ENCODE results near the gene RELL2. TPM values are rescaled to one million over a fixed set of nuclear protein-coding genes. Genes with fewer than 3 reads are reported as not detected.

The RELL2 gene
- polyA plus RNA-seq, 1 of the 3 experiments (the other 2 are of a cell fraction), result 15.6 TPM

DNA sequence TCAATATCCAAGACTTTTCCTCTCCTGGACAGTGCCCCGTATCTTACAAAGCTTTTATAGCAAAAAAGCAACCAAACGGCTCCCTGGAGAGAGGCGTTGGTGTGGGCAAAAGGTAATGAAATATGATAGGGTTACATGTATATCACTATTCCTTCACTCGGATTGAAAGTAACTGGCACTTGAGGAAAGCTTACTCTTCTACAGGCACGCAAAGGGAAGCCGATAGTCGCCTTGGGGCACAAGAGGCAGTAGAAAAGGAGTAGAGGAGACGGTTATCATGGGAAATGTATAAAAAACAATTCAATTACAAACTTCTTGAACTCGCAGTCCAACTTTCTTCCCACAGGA lies 19.1 kb upstream of the RELL2 start:
- POLR2A ChIA-PET, result no interaction called here
- Histone ChIP-seq H3K27ac (ENCODE audit: low read depth in 2 of 2, low read length in 1 of 2) (peak overlapping the region in 1 of 2 experiments; percentile 67; a peak in 3 of 4 replicates), H3K4me2 (peak overlapping the region; percentile 94), H3K27me3 (ENCODE audit: insufficient read depth) (no peaks in the 10 kb centered on the region), H2AFZ (ENCODE audit: low read depth) (peak overlapping the region; percentile 92; the same call in 1 of the 2 replicates), H3K4me1 (ENCODE audit: control insufficient read depth in 1 of 2, insufficient read depth in 2 of 2, low read depth in 1 of 2, low read length in 1 of 2) (peaks cover 8 to 9% of the 10 kb centered on the region in 2 experiments; a peak in 2 of 4 replicates), H3K9ac (peak overlapping the region; percentile 92; the same call in 1 of the 2 replicates), H3K79me2 (ENCODE audit: insufficient read depth) (peaks cover 59% of the 10 kb centered on the region), H4K20me1 (ENCODE audit: insufficient read depth) (no peaks in the 10 kb centered on the region; the same call in 1 of the 2 replicates), H3K9me3 (no peaks in the 10 kb centered on the region), H3K36me3 (replicated peaks in 1 of 2; ENCODE audit: control insufficient read depth in 1 of 2, insufficient read depth in 2 of 2, low read length in 1 of 2) (peaks cover 25 to 27% of the 10 kb centered on the region in 2 experiments), H3F3A (replicated peaks; ENCODE audit: insufficient read depth) (peaks cover 29% of the 10 kb centered on the region), H3K9me2 (no peaks in the 10 kb centered on the region), H3K4me3 (ENCODE audit: low read depth in 2 of 2, low read length in 1 of 2) (peak overlapping the region; percentile 72 to 82)
- DNase-seq, result no peak
- WGBS (ENCODE audit: low lambda C conversion rate), result 56% methylated on average over 9 of the region's 9 CpGs
- CTCF ChIA-PET, result interaction anchor here (1.2 to 14.8 kb wide), 5 partner anchors 8 to 51 kb away, joined by 4 to 280 read pairs (median 47); partner anchors contain the start of genes HDAC3 and RELL2
- TF ChIP-seq, protein P1, sequence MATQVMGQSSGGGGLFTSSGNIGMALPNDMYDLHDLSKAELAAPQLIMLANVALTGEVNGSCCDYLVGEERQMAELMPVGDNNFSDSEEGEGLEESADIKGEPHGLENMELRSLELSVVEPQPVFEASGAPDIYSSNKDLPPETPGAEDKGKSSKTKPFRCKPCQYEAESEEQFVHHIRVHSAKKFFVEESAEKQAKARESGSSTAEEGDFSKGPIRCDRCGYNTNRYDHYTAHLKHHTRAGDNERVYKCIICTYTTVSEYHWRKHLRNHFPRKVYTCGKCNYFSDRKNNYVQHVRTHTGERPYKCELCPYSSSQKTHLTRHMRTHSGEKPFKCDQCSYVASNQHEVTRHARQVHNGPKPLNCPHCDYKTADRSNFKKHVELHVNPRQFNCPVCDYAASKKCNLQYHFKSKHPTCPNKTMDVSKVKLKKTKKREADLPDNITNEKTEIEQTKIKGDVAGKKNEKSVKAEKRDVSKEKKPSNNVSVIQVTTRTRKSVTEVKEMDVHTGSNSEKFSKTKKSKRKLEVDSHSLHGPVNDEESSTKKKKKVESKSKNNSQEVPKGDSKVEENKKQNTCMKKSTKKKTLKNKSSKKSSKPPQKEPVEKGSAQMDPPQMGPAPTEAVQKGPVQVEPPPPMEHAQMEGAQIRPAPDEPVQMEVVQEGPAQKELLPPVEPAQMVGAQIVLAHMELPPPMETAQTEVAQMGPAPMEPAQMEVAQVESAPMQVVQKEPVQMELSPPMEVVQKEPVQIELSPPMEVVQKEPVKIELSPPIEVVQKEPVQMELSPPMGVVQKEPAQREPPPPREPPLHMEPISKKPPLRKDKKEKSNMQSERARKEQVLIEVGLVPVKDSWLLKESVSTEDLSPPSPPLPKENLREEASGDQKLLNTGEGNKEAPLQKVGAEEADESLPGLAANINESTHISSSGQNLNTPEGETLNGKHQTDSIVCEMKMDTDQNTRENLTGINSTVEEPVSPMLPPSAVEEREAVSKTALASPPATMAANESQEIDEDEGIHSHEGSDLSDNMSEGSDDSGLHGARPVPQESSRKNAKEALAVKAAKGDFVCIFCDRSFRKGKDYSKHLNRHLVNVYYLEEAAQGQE (IDR thresholded peaks at IDR 0.05; ENCODE audit: low read depth, low read length), result no peak
- no peak for TF ChIP-seq NFIC (IDR thresholded peaks at IDR 0.05; ENCODE audit: borderline replicate concordance)
- TF ChIP-seq, protein P2, sequence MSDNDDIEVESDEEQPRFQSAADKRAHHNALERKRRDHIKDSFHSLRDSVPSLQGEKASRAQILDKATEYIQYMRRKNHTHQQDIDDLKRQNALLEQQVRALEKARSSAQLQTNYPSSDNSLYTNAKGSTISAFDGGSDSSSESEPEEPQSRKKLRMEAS (IDR thresholded peaks at IDR 0.05; ENCODE audit: low read depth), result no peak
- no peak for TF ChIP-seq FOSL2 (IDR thresholded peaks at IDR 0.05; ENCODE audit: borderline replicate concordance, low read depth)
- TF ChIP-seq SMC3 (IDR thresholded peaks at IDR 0.05; ENCODE audit: low read depth, low read length), result no peak
- TF ChIP-seq MEF2A (IDR thresholded peaks at IDR 0.05; ENCODE audit: borderline replicate concordance, low read depth), result no peak
- TF ChIP-seq MXI1 (IDR thresholded peaks at IDR 0.05; ENCODE audit: low read depth, low read length), result no peak
- TF ChIP-seq POLR2AphosphoS5 (IDR thresholded peaks at IDR 0.05; ENCODE audit: low read depth, low read length), result no peak
- TF ChIP-seq CHD2 (IDR thresholded peaks at IDR 0.05; ENCODE audit: low read length, partially characterized antibody), result no peak
- TF ChIP-seq, protein P3, sequence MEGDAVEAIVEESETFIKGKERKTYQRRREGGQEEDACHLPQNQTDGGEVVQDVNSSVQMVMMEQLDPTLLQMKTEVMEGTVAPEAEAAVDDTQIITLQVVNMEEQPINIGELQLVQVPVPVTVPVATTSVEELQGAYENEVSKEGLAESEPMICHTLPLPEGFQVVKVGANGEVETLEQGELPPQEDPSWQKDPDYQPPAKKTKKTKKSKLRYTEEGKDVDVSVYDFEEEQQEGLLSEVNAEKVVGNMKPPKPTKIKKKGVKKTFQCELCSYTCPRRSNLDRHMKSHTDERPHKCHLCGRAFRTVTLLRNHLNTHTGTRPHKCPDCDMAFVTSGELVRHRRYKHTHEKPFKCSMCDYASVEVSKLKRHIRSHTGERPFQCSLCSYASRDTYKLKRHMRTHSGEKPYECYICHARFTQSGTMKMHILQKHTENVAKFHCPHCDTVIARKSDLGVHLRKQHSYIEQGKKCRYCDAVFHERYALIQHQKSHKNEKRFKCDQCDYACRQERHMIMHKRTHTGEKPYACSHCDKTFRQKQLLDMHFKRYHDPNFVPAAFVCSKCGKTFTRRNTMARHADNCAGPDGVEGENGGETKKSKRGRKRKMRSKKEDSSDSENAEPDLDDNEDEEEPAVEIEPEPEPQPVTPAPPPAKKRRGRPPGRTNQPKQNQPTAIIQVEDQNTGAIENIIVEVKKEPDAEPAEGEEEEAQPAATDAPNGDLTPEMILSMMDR (IDR thresholded peaks at IDR 0.05), result no peak
- TF ChIP-seq TEAD4 (IDR thresholded peaks at IDR 0.05; ENCODE audit: borderline replicate concordance, insufficient read depth), result no peak
- TF ChIP-seq RAD21 (IDR thresholded peaks at IDR 0.05; ENCODE audit: low read length), result no peak
- TF ChIP-seq, protein P4, sequence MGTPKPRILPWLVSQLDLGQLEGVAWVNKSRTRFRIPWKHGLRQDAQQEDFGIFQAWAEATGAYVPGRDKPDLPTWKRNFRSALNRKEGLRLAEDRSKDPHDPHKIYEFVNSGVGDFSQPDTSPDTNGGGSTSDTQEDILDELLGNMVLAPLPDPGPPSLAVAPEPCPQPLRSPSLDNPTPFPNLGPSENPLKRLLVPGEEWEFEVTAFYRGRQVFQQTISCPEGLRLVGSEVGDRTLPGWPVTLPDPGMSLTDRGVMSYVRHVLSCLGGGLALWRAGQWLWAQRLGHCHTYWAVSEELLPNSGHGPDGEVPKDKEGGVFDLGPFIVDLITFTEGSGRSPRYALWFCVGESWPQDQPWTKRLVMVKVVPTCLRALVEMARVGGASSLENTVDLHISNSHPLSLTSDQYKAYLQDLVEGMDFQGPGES (IDR thresholded peaks at IDR 0.05; ENCODE audit: low read depth, low read length), result no peak
- no peak for TF ChIP-seq EZH2phosphoT487 (IDR thresholded peaks at IDR 0.05; ENCODE audit: borderline replicate concordance, low read depth)
- no peak for TF ChIP-seq SIN3A (IDR thresholded peaks at IDR 0.05; ENCODE audit: borderline replicate concordance, low read depth, low read length)
- no peak for TF ChIP-seq YY1 (IDR thresholded peaks at IDR 0.05; ENCODE audit: low read depth)

Measured in SK-N-SH (cell line).